HepG2 (cell line): ENCODE measurements around the gene CHID1. TPM values are rescaled to one million over a fixed set of nuclear protein-coding genes. Genes with fewer than 3 reads are reported as not detected.

Source experiments
- ATAC-seq: fragments of 200-7000 bp; cut with Tn5 transposase; 3 replicates; pipeline ENCODE4 v1.9.1; 2020; ENCODE audit warnings: mild to moderate bottlenecking, moderate library complexity
- BruUV-seq: library from RNA; stranded (reverse); fragments of 400-500 nt; replicated peaks from 2 replicates; lab custom pipeline; 2021; lab: Mats Ljungman, UMichigan
- CTCF ChIA-PET: fragments of 300-600 bp; formaldehyde crosslinking; extraction: SDS; loops from one replicate; lab custom pipeline; 2021; ENCODE audit warnings: low total read pairs, inconsistent platforms, low intra/inter-chr PET ratio; lab: Yijun Ruan, JAX
- POLR2A ChIA-PET: fragments of 350-600 bp; sonication (Branson Sonifier 250); formaldehyde crosslinking; loops from one replicate; lab custom pipeline; 2020; ENCODE audit warnings: antibody characterized with exemption, inconsistent platforms; lab: Yijun Ruan, JAX
- DNase-seq: peaks from one replicate; pipeline ENCODE4 v3.0.0-alpha.2; 2015; ENCODE audit warnings: low spot score
- FAIRE-seq: peaks from 3 replicates; lab custom pipeline; 2011; peaks lifted over from hg19 to GRCh38; lab: Jason Lieb, UNC
- H2AFZ ChIP-seq: one replicate; pipeline ENCODE4 v1.6.1; 2011; ENCODE audit warnings: low read length, inconsistent platforms
- H3K27ac ChIP-seq: fragments of 300-600 bp; 3 replicates; pipeline ENCODE4 v1.8.0; 2011; ENCODE audit warnings: mixed run types, mild to moderate bottlenecking, mixed read lengths, low read length, inconsistent platforms; ENCODE audit not compliant: insufficient read depth; ENCODE audit errors: extremely low read length
- H3K27me3 ChIP-seq, 2 experiments: fragments of 200-600 bp in 1 of 2; 2 replicates in 1 of 2; 3 replicates in 1 of 2; pipeline versions ENCODE4 v1.6.0 to v1.8.0; 2011; ENCODE audit warnings: low read length in 2 of 2, mild to moderate bottlenecking in 2 of 2, moderate library complexity in 2 of 2, inconsistent platforms in 1 of 2; ENCODE audit not compliant: insufficient read depth in 2 of 2, control insufficient read depth in 1 of 2
- H3K36me3 ChIP-seq, 2 experiments: fragments of 200-600 bp in 1 of 2; replicated peaks in 1 of 2; 2 replicates in 1 of 2; 3 replicates in 1 of 2; pipeline versions ENCODE4 v1.5.1 to v1.8.0; 2011; ENCODE audit warnings: low read length in 2 of 2, inconsistent platforms in 1 of 2; ENCODE audit not compliant: insufficient read depth in 2 of 2, control insufficient read depth in 1 of 2
- H3K4me1 ChIP-seq: 2 replicates; pipeline ENCODE4 v1.5.1; 2012; ENCODE audit warnings: low read length, inconsistent platforms; ENCODE audit not compliant: insufficient read depth
- H3K4me2 ChIP-seq: 2 replicates; pipeline ENCODE4 v1.6.0; 2011; ENCODE audit warnings: low read depth, low read length, inconsistent platforms
- H3K4me3 ChIP-seq, 3 experiments: fragments of 200-600 bp in 1 of 3; sonication (generic), shearing (Covaris generic) in 1 of 3; replicated peaks in 1 of 3; 2 replicates each; pipeline ENCODE4 v1.5.1; 2011 to 2016; ENCODE audit warnings: low read length in 3 of 3, inconsistent platforms in 2 of 3, low read depth in 2 of 3, mild to moderate bottlenecking in 2 of 3, control low read depth in 1 of 3, mixed read lengths in 1 of 3; ENCODE audit not compliant: insufficient read depth in 1 of 3
- H3K79me2 ChIP-seq: one replicate; pipeline ENCODE4 v1.6.1; 2011; ENCODE audit warnings: low read length, inconsistent platforms; ENCODE audit not compliant: insufficient read depth
- H3K9ac ChIP-seq: 2 replicates; pipeline ENCODE4 v1.6.0; 2011; ENCODE audit warnings: mild to moderate bottlenecking, low read depth, low read length, inconsistent platforms; ENCODE audit not compliant: insufficient read depth
- H3K9me3 ChIP-seq: 2 replicates; pipeline ENCODE4 v1.5.1; 2012; ENCODE audit warnings: mild to moderate bottlenecking, low read length
- H4K20me1 ChIP-seq: 2 replicates; pipeline ENCODE4 v1.6.0; 2011; ENCODE audit warnings: inconsistent platforms, mild to moderate bottlenecking, low read length, moderate library complexity; ENCODE audit not compliant: insufficient read depth
- AGO2 ChIP-seq: fragments of 200-400 bp; formaldehyde crosslinking; optimal IDR thresholded peaks from 2 replicates; pipeline ENCODE3; 2017; ENCODE audit warnings: mild to moderate bottlenecking, low read depth, low read length, moderate library complexity
- AKAP8 ChIP-seq: sonication (generic); formaldehyde crosslinking; IDR thresholded peaks from 2 replicates; pipeline ENCODE4 v1.5.1; 2020; ENCODE audit warnings: mild to moderate bottlenecking, missing genetic modification reagents
- HNRNPL ChIP-seq: fragments of 200-400 bp; formaldehyde crosslinking; IDR thresholded peaks from 2 replicates; pipeline ENCODE4 v1.6.1; 2017; ENCODE audit warnings: mild to moderate bottlenecking, low read depth, low read length
- IRX3 ChIP-seq: sonication (generic); formaldehyde crosslinking; IDR thresholded peaks from 2 replicates; pipeline ENCODE4 v1.8.1; 2023; ENCODE audit warnings: mild to moderate bottlenecking, low read depth, missing genetic modification reagents, borderline replicate concordance
- PAXIP1 ChIP-seq: sonication (generic); formaldehyde crosslinking; conservative IDR thresholded peaks from 2 replicates; pipeline ENCODE4 v1.4.0; 2020; ENCODE audit warnings: mild to moderate bottlenecking, missing genetic modification reagents, moderate library complexity
- POLR2G ChIP-seq: fragments of 200-400 bp; formaldehyde crosslinking; IDR thresholded peaks from 2 replicates; pipeline ENCODE4 v1.6.1; 2018; ENCODE audit warnings: mild to moderate bottlenecking, low read depth, low read length, moderate library complexity
- RBFOX2 ChIP-seq: fragments of 200-400 bp; formaldehyde crosslinking; IDR thresholded peaks from 2 replicates; pipeline ENCODE4 v1.6.1; 2017; ENCODE audit warnings: low read depth, mild to moderate bottlenecking, low read length
- RBM22 ChIP-seq: fragments of 200-400 bp; formaldehyde crosslinking; optimal IDR thresholded peaks from 2 replicates; pipeline ENCODE3; 2017; ENCODE audit warnings: mild to moderate bottlenecking, low read length, moderate library complexity
- SRSF1 ChIP-seq: fragments of 200-400 bp; formaldehyde crosslinking; optimal IDR thresholded peaks from 2 replicates; pipeline ENCODE3; 2017; ENCODE audit warnings: mild to moderate bottlenecking, low read depth, low read length, moderate library complexity
- ZC3H4 ChIP-seq: sonication (generic); formaldehyde crosslinking; IDR thresholded peaks from 2 replicates; pipeline ENCODE4 v1.4.0; 2020; ENCODE audit warnings: missing genetic modification reagents, borderline replicate concordance
- ZNF296 ChIP-seq: sonication (generic); formaldehyde crosslinking; conservative IDR thresholded peaks from 2 replicates; pipeline ENCODE4 v1.5.0; 2020; ENCODE audit warnings: mild to moderate bottlenecking, missing genetic modification reagents
- ZNF577 ChIP-seq: sonication (generic); formaldehyde crosslinking; IDR thresholded peaks from 2 replicates; pipeline ENCODE4 v1.4.0; 2020; ENCODE audit warnings: mild to moderate bottlenecking, low read depth, missing genetic modification reagents, borderline replicate concordance
- ZNF768 ChIP-seq: sonication (generic); formaldehyde crosslinking; IDR thresholded peaks from 2 replicates; pipeline ENCODE4 v1.4.0; 2020; ENCODE audit warnings: missing genetic modification reagents
- WGBS: methylation state at CpG from one replicate; pipeline ENCODE4 v1.1.6; 2017; ENCODE audit warnings: low lambda C conversion rate; 5-methylcytosine and 5-hydroxymethylcytosine counted together
- in situ Hi-C: cut with HindIII; loops from 2 replicates; pipeline ENCODE4 v1.10.0; 2017; ENCODE audit warnings: low pct_unique_long_range_greater_than_20kb; ENCODE audit not compliant: extremely low pct_ligation_motif_present
- intact Hi-C: fragments of 100-400 bp; cut with micrococcal nuclease; formaldehyde crosslinking; loops from one replicate; pipeline ENCODE4 v1.10.0; 2022; ENCODE audit not compliant: unreplicated experiment
- polyA plus RNA-seq, 8 experiments: library from polyadenylated mRNA; depleted of rRNA in 3 of 8; stranded (reverse) in 7 of 8; unstranded in 1 of 8; fragments of >200 nt; fragmentation: Illumina TruSeq in 4 of 8; extraction: Trizol in 4 of 8; gene quantifications; 2 replicates each; pipeline versions ENCODE4 v1.2.1 to v1.2.3, GENCODE V29; 2011 to 2016; ENCODE audit warnings: low read depth in 4 of 8, missing spikeins in 1 of 8, mixed read lengths in 1 of 8; ENCODE audit not compliant: insufficient read depth in 1 of 8
- total RNA-seq, 5 experiments: library from RNA; depleted of rRNA; stranded (reverse); fragments of >200 nt; fragmentation: Illumina TruSeq; extraction: Trizol; gene quantifications; 2 replicates each; pipeline ENCODE4 v1.2.3, GENCODE V29; 2016; ENCODE audit warnings: low read depth in 1 of 5

The CHID1 gene
- total and polyA plus RNA-seq, 2 of the 13 experiments (the other 11 are each of a cell fraction or from before 2014, with no cell fraction given): 65.1 to 93.6 TPM

- TF ChIP-seq RBFOX2: 0 out of 2 replicates have a peak, but pooled peaks have one; percentile 21
- peak; percentile 47; the same call in 1 of the 2 replicates for TF ChIP-seq POLR2G
- TF ChIP-seq PAXIP1: no peak
- no peak for TF ChIP-seq ZNF296 (CRISPR knock-in tag)
- 0 out of 2 replicates have a peak, but pooled peaks have one; percentile 44 for TF ChIP-seq HNRNPL
- TF ChIP-seq ZNF577 (CRISPR knock-in tag): no peak
- no peak for TF ChIP-seq IRX3 (CRISPR knock-in tag)
- peak; percentile 71; the same call in 1 of the 2 replicates for TF ChIP-seq AKAP8 (CRISPR knock-in tag)
- TF ChIP-seq ZC3H4 (CRISPR knock-in tag): no peak
- no peak for TF ChIP-seq SRSF1
- peak; percentile 76 for TF ChIP-seq AGO2
- TF ChIP-seq ZNF768 (CRISPR knock-in tag): peak; percentile 31; the same call in 1 of the 2 replicates
- peak; percentile 44 for TF ChIP-seq RBM22
- H3K9me3 ChIP-seq: no peaks in the 10 kb centered on the region
- peaks cover 0 to 3% of the 10 kb centered on the region in 2 experiments; a peak in 2 of 5 replicates for H3K36me3 ChIP-seq
- POLR2A ChIA-PET: interaction anchor here (1.3 kb wide), 1 partner anchor 18 kb away, joined by 3 read pairs; no protein-coding TSS in a partner anchor
- in situ Hi-C loops (no loop called here), intact Hi-C loops (no loop called here)
- H3K27me3 ChIP-seq: no peaks in the 10 kb centered on the region
- CTCF ChIA-PET: no interaction called here
- H4K20me1 ChIP-seq: no peaks in the 10 kb centered on the region; the same call in 1 of the 2 replicates
- no peaks in the 10 kb centered on the region for H3K79me2 ChIP-seq
- H3K9ac ChIP-seq: no peak overlapping the region
- no peak overlapping the region for H2AFZ ChIP-seq
- ATAC-seq (no peak), FAIRE-seq (no peak), DNase-seq (no peak)
- no peak overlapping the region for H3K4me3 ChIP-seq
- H3K27ac ChIP-seq: no peak overlapping the region
- no peaks in the 10 kb centered on the region for H3K4me1 ChIP-seq
- BruUV-seq: no TSS peak
- WGBS: 91% methylated on average over 9 of the region's 20 CpGs
- no peak overlapping the region for H3K4me2 ChIP-seq
These were observed 48.4 kb downstream of the CHID1 start for GRCh38 chr11:862081-862661.
